Psoas muscle (tissue), 8 donors: ENCODE results near the gene PANK2. TPM values are rescaled to one million over a fixed set of nuclear protein-coding genes. Genes with fewer than 3 reads are reported as not detected.

ENCODE experiments used
- ATAC-seq, 4 donors: fragments of 200-7000 bp; cut with Tn5 transposase; one replicate each; pipeline ENCODE4 v1.9.1; 2020; ENCODE audit warnings: moderate library complexity in 3 of 4, mild to moderate bottlenecking in 2 of 4
- DNase-seq, 2 donors: peaks; one replicate each; pipeline ENCODE4 v3.0.0-alpha.2; 2020
- H3K27ac ChIP-seq: fragments of 200-600 bp; one replicate; pipeline ENCODE4 v1.8.0; 2022
- H3K27me3 ChIP-seq, 3 donors: fragments of 200-600 bp in 1 of 3; one replicate each; pipeline versions ENCODE4 v1.6.1 to v1.8.0; 2013 to 2022; ENCODE audit warnings: low read length in 2 of 3, mild to moderate bottlenecking in 2 of 3, moderate library complexity in 1 of 3; ENCODE audit not compliant: insufficient read depth in 3 of 3
- H3K36me3 ChIP-seq, 2 donors: fragments of 200-600 bp in 1 of 2; one replicate each; pipeline versions ENCODE4 v1.6.1 to v1.8.0; 2013 to 2022; ENCODE audit warnings: low read depth in 1 of 2, mild to moderate bottlenecking in 1 of 2, moderate library complexity in 1 of 2; ENCODE audit not compliant: insufficient read depth in 1 of 2
- H3K4me1 ChIP-seq: fragments of 200-600 bp; one replicate; pipeline ENCODE4 v1.8.0; 2022
- H3K4me3 ChIP-seq: fragments of 200-600 bp; one replicate; pipeline ENCODE4 v1.8.0; 2022; ENCODE audit warnings: mild to moderate bottlenecking
- H3K9me3 ChIP-seq: fragments of 200-600 bp; one replicate; pipeline ENCODE4 v1.8.0; 2022
- CTCF ChIP-seq: fragments of 200-600 bp; IDR thresholded peaks from one replicate; pipeline ENCODE4 v1.8.0; 2022; ENCODE audit warnings: antibody characterized with exemption
- WGBS, 3 donors: extraction: QIAGEN DNeasy Blood & Tissue Kit; methylation state at CpG; one replicate each; pipeline versions ENCODE4 v1.1.6 to v1.1.7; 2013; 5-methylcytosine and 5-hydroxymethylcytosine counted together
- intact Hi-C, 2 donors: fragments of 100-400 bp; cut with DNase I; formaldehyde crosslinking; loops; one replicate each; pipeline versions ENCODE4 v1.11.0 to v1.14.2; 2022
- polyA plus RNA-seq, 3 donors: library from polyadenylated mRNA; stranded (reverse); fragments of 200-250 nt; gene quantifications; one replicate each; pipeline ENCODE4 v1.2.3, GENCODE V29; 2013
- total RNA-seq, 4 donors: library from RNA; stranded (reverse); fragmentation: NEBNext Ultra II Directional in 2 of 4; extraction: Animal tissue kit (Norgen Biotek cat#: 25700) in 2 of 4; gene quantifications; one replicate each; pipeline versions ENCODE4 v1.2.1 to v1.2.4, GENCODE V29; 2021 to 2023
- donor health status: healthy with polysubstance abuse.
- donor health status: DM: no; HTN: no; CAD: no; lungs with moderate emphysema.
- donor health status: Bipolar disorder and iron deficiency.
- donor health status: healthy.
- donor health status: DM: yes; HTN: yes; CAD: no.
- donor health status: DM: no; HTN: no; CAD: no.
- donor health status: DM: no; HTN: no; CAD: no.
- donor health status: DM: yes; HTN: yes; CAD: no.

Gene PANK2
- total and polyA plus RNA-seq, 7 donors = 9.7 to 32.9 (median 18.6) TPM

GRCh38 chr20:3890398-3890751 lies 1.2 kb downstream of the PANK2 start:
- Histone ChIP-seq H3K9me3 (no peaks in the 10 kb centered on the region), H3K27ac (peak overlapping the region; percentile 89), H3K4me1 (peaks cover 41% of the 10 kb centered on the region), H3K4me3 (peak overlapping the region; percentile 81), H3K27me3 (no peaks in the 10 kb centered on the region), H3K36me3 (peaks cover 0 to 4% of the 10 kb centered on the region in 2 donors)
- intact Hi-C loops = loop anchor here (5.0 kb wide), 2 partner anchors 37 to 197 kb away; no protein-coding TSS in a partner anchor
- no peak for TF ChIP-seq CTCF
- no peak for DNase-seq
- 4% methylated on average over 3 of the region's 3 CpGs for WGBS, 3 donors
- ATAC-seq = no peak

- no peak for TF ChIP-seq CTCF
- intact Hi-C loops = loop anchor here (5.0 kb wide), 2 partner anchors 36 to 196 kb away; no protein-coding TSS in a partner anchor
- Histone ChIP-seq H3K9me3 (no peaks in the 10 kb centered on the region), H3K4me3 (peak overlapping the region; percentile 81), H3K36me3 (peaks cover 0 to 4% of the 10 kb centered on the region in 2 donors), H3K27ac (peak overlapping the region; percentile 89), H3K4me1 (peaks cover 45% of the 10 kb centered on the region), H3K27me3 (no peaks in the 10 kb centered on the region)
- no peak for DNase-seq
- 47 to 57% (median 53%) methylated on average over 16 of the region's 16 CpGs for WGBS, 3 donors
- ATAC-seq = no peak
Measured at GRCh38 chr20:3890999-3891929, 2.1 kb downstream of the PANK2 start.

- H3K27ac ChIP-seq = no peak overlapping the region
Measured at GRCh38 chr20:3894796-3895195, 5.6 kb downstream of the PANK2 start.

GRCh38 chr20:3896302-3896701 lies 7.1 kb downstream of the PANK2 start:
- peaks cover 0 to 2% of the 10 kb centered on the region in 2 donors for H3K36me3 ChIP-seq
- no peak for ATAC-seq
- no peaks in the 10 kb centered on the region for H3K9me3 ChIP-seq
- DNase-seq = no peak
- no peak overlapping the region for H3K4me3 ChIP-seq
- peaks cover 28% of the 10 kb centered on the region for H3K4me1 ChIP-seq
- H3K27me3 ChIP-seq = no peaks in the 10 kb centered on the region
- 65 to 82% (median 82%) methylated on average over 4 of the region's 4 CpGs for WGBS, 3 donors
- H3K27ac ChIP-seq = no peak overlapping the region
- TF ChIP-seq CTCF = no peak
- intact Hi-C loops = no loop called here

More at GRCh38 chr20:3894796-3895195, 5.6 kb downstream of the PANK2 start:
- peaks cover 40% of the 10 kb centered on the region for H3K4me1 ChIP-seq
- H3K27me3 ChIP-seq = no peaks in the 10 kb centered on the region
- TF ChIP-seq CTCF = no peak
- 80 to 87% (median 85%) methylated on average over 5 of the region's 5 CpGs for WGBS, 3 donors
- ATAC-seq = no peak
- H3K9me3 ChIP-seq = no peaks in the 10 kb centered on the region
- H3K4me3 ChIP-seq = no peak overlapping the region
- DNase-seq = no peak
- H3K36me3 ChIP-seq = peaks cover 0 to 4% of the 10 kb centered on the region in 2 donors
- intact Hi-C loops = loop anchor here (5.0 kb wide), 2 partner anchors 33 to 193 kb away; no protein-coding TSS in a partner anchor
